ENCODE results near the gene TRIO. TPM values are rescaled to one million over a fixed set of nuclear protein-coding genes. Genes with fewer than 3 reads are reported as not detected.

TRIO gene
- total RNA-seq, 4 donors from 2014 or later = 112 to 155 (median 145) TPM

DNA sequence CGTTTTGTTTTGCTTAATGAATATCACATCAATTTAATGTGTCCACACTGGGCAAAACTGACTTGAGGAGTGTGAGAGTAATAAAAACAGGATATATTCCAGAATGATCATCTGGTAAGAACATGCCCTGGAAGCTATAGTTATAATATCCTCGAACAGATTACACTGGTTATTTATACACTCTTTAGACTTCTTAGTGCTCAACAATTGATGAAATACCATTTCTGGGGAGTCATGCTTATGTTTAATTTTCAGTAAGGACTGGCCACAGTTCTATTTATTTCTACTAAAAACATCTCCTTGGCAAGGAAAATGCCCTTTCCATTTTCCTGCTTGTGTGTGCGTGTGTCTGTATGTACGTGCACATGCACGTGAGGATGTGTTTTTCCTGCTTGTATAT lies 205.0 kb downstream of the TRIO start:
- DNase-seq (ENCODE audit: extremely low spot score) = no peak
- intact Hi-C loops (cut with DNase I) = no loop called here
- Histone ChIP-seq H3K9me3 (no peaks in the 10 kb centered on the region), H3K4me1 (peaks cover 0 to 43% (median 40%) of the 10 kb centered on the region in 4 donors), H3K27ac (replicated peaks in 1 of 4) (no peak overlapping the region), H3K27me3 (no peaks in the 10 kb centered on the region), H3K4me3 (no peak overlapping the region), H3K36me3 (peaks cover 0 to 37% (median 15%) of the 10 kb centered on the region in 4 donors)
- no peak for TF ChIP-seq POLR2A (IDR thresholded peaks at IDR 0.05; ENCODE audit: low read depth)
- TF ChIP-seq EP300 (IDR thresholded peaks at IDR 0.05) = no peak
- TF ChIP-seq, protein P1, sequence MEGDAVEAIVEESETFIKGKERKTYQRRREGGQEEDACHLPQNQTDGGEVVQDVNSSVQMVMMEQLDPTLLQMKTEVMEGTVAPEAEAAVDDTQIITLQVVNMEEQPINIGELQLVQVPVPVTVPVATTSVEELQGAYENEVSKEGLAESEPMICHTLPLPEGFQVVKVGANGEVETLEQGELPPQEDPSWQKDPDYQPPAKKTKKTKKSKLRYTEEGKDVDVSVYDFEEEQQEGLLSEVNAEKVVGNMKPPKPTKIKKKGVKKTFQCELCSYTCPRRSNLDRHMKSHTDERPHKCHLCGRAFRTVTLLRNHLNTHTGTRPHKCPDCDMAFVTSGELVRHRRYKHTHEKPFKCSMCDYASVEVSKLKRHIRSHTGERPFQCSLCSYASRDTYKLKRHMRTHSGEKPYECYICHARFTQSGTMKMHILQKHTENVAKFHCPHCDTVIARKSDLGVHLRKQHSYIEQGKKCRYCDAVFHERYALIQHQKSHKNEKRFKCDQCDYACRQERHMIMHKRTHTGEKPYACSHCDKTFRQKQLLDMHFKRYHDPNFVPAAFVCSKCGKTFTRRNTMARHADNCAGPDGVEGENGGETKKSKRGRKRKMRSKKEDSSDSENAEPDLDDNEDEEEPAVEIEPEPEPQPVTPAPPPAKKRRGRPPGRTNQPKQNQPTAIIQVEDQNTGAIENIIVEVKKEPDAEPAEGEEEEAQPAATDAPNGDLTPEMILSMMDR (IDR thresholded peaks at IDR 0.05) = no peak
- no peak for TF ChIP-seq POLR2AphosphoS5 (IDR thresholded peaks at IDR 0.05)
- WGBS = 60% methylated on average over 5 of the region's 5 CpGs

DNA sequence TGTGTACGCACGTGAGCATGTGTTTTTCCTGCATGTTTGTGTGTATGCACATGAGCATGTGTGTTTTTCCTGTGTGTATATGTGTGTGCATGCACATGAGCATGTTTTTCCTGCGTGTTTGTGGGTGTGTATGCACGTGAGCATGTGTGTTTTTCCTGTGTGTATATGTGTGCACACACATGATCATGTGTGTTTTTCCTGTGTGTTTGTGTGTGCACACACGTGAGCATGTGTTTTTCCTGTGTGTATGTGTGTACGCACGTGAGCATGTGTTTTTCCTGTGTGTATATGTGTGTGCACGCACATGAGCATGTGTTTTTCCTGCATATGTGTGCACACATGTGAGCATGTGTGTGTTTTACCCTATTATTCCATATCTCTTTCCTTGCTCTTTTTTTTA lies 205.9 kb downstream of the TRIO start:
- TF ChIP-seq EP300 (IDR thresholded peaks at IDR 0.05) (no peak), POLR2A (IDR thresholded peaks at IDR 0.05; ENCODE audit: low read depth) (no peak), POLR2AphosphoS5 (IDR thresholded peaks at IDR 0.05) (no peak)
- TF ChIP-seq, protein P1 (IDR thresholded peaks at IDR 0.05) = no peak
- 87% methylated on average over 8 of the region's 8 CpGs for WGBS
- Histone ChIP-seq H3K27ac (replicated peaks in 1 of 4) (no peak overlapping the region), H3K27me3 (no peaks in the 10 kb centered on the region), H3K4me1 (peaks cover 2 to 43% (median 39%) of the 10 kb centered on the region in 4 donors), H3K9me3 (no peaks in the 10 kb centered on the region), H3K4me3 (no peak overlapping the region), H3K36me3 (peaks cover 0 to 30% (median 13%) of the 10 kb centered on the region in 4 donors)
- intact Hi-C loops (cut with DNase I) = no loop called here
- no peak for DNase-seq (ENCODE audit: extremely low spot score)

DNA sequence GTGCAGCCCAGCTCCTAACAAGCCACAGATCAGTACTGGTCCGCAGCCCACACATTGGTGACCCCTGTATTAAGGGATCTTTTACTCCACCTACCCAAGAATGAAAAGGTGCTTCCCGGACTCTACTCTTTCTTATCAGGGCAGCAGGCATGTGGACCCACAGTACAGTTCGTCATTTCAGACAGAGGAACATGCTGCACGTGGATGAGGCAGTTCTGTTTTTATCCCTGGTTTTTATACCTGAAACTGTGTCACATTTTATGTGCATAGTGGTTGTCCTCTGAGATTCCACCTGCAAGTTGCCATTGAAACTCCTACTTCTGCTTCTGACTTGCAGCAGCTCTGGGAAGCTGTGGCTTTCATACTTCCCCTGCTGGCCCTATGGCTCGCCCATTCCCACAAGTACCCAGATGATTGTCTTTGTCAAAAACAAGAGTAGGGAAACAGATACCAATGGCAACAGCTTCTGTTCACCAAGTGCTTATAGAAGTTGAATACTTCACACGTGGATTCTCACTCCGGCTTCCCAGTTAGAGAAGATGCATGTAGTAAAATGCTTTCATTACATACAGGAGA lies 208.0 kb downstream of the TRIO start:
- Histone ChIP-seq H3K27me3 (no peaks in the 10 kb centered on the region), H3K36me3 (peaks cover 0 to 18% (median 9%) of the 10 kb centered on the region in 4 donors), H3K4me3 (no peak overlapping the region), H3K4me1 (peaks cover 11 to 58% (median 48%) of the 10 kb centered on the region in 4 donors), H3K27ac (replicated peaks in 1 of 4) (no peak overlapping the region), H3K9me3 (no peaks in the 10 kb centered on the region)
- no peak for DNase-seq (ENCODE audit: extremely low spot score)
- intact Hi-C loops (cut with DNase I) = loop anchor here (10.0 kb wide), 2 partner anchors 246 to 304 kb away; no protein-coding TSS in a partner anchor
- TF ChIP-seq POLR2A (IDR thresholded peaks at IDR 0.05; ENCODE audit: low read depth) = no peak
- no peak for TF ChIP-seq POLR2AphosphoS5 (IDR thresholded peaks at IDR 0.05)
- TF ChIP-seq, protein P1 (IDR thresholded peaks at IDR 0.05) = no peak
- TF ChIP-seq EP300 (IDR thresholded peaks at IDR 0.05) = no peak
- WGBS = 59% methylated on average over 7 of the region's 7 CpGs

DNA sequence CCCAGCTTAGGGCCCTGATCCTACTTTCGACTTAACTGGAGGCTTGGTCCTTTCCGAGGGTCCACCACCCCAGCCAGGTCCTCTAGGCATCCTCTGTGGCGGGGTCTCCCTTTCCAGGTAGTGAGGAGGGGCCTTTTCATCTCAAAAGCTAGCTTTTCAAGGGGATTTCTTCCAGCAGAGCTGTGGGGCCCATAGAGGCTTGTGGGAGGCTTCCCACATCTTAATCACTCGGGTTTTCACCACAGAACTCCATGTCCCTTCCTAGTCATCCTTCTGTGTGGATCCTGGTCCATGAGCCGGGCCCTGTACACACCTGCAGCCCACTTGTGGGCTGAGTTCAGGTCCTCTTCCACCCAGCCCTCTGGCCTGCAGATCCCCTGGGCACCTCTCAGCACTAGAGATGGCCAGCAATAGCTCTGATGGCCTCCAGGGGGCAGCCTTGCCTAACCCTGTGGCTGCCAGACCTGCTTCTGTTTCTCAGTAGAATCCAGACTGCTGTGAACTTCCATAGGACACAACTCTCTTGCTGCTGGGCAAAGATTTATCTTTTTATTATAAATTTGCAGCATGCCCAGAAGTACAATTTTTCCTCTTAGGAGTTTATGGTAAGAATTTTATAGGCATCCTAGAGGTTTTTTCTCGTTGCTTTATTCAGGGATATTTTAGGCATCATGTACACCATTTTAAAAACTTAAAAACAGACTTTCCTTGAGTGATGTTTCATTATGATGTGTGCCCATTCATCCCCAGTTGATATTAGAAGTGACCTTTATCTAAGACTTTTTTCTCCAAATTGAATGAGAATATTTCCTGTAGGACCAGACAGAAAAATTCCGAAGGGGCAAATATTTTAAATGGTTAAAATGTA lies 208.9 kb downstream of the TRIO start:
- peaks cover 19 to 67% (median 54%) of the 10 kb centered on the region in 4 donors for H3K4me1 ChIP-seq
- TF ChIP-seq POLR2A (IDR thresholded peaks at IDR 0.05; ENCODE audit: low read depth) = no peak
- TF ChIP-seq, protein P1 (IDR thresholded peaks at IDR 0.05) = peak in 2 of 3 experiments; percentile 85 to 91
- TF ChIP-seq EP300 (IDR thresholded peaks at IDR 0.05) = no peak
- TF ChIP-seq POLR2AphosphoS5 (IDR thresholded peaks at IDR 0.05) = peak in 1 of 2 donors; percentile 22
- H3K9me3 ChIP-seq = no peaks in the 10 kb centered on the region
- no peak overlapping the region for H3K27ac ChIP-seq (replicated peaks in 1 of 4)
- intact Hi-C loops (cut with DNase I) = loop anchor here (10.0 kb wide), 2 partner anchors 247 to 303 kb away; no protein-coding TSS in a partner anchor
- WGBS = 77% methylated on average over 7 of the region's 7 CpGs
- H3K36me3 ChIP-seq = peaks cover 0 to 11% (median 5%) of the 10 kb centered on the region in 4 donors
- no peaks in the 10 kb centered on the region for H3K27me3 ChIP-seq
- DNase-seq (ENCODE audit: extremely low spot score) = no peak
- H3K4me3 ChIP-seq = no peak overlapping the region
